GM13976 (cell line): Measurements from ENCODE around the gene NCAPD3.
"Not testable (repeated sequence)": the region's sequence is repeated elsewhere in the genome, so short reads cannot be mapped to it uniquely, and the experiment has no call there.

Experiments
- DNase-seq: peaks from one replicate; pipeline ENCODE4 v3.0.0; 2012; ENCODE audit warnings: low spot score
- in situ Hi-C: fragments of 300-500 bp; cut with MboI; formaldehyde crosslinking; loops from one replicate; pipeline ENCODE4 v1.12.0; 2022; ENCODE audit warnings: low sequenced_read_pairs, mixed read lengths, inconsistent platforms; ENCODE audit not compliant: unreplicated experiment
- TF ChIP-seq, protein P1 (sequence below): IDR thresholded peaks from 2 replicates; pipeline ENCODE4 v1.5.1; 2012; ENCODE audit warnings: borderline replicate concordance, mild to moderate bottlenecking; ENCODE audit not compliant: insufficient read depth; ENCODE audit errors: extremely low read depth, missing control alignments, control extremely low read depth

NCAPD3 gene

GRCh38 chr11:134119094-134119493, 104.7 kb downstream of the NCAPD3 start:
- no peak for DNase-seq
- in situ Hi-C loops: no loop called here

GRCh38 chr11:134118006-134118405, 105.8 kb downstream of the NCAPD3 start:
- no peak for DNase-seq
- in situ Hi-C loops: no loop called here
- TF ChIP-seq, protein P1, sequence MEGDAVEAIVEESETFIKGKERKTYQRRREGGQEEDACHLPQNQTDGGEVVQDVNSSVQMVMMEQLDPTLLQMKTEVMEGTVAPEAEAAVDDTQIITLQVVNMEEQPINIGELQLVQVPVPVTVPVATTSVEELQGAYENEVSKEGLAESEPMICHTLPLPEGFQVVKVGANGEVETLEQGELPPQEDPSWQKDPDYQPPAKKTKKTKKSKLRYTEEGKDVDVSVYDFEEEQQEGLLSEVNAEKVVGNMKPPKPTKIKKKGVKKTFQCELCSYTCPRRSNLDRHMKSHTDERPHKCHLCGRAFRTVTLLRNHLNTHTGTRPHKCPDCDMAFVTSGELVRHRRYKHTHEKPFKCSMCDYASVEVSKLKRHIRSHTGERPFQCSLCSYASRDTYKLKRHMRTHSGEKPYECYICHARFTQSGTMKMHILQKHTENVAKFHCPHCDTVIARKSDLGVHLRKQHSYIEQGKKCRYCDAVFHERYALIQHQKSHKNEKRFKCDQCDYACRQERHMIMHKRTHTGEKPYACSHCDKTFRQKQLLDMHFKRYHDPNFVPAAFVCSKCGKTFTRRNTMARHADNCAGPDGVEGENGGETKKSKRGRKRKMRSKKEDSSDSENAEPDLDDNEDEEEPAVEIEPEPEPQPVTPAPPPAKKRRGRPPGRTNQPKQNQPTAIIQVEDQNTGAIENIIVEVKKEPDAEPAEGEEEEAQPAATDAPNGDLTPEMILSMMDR: no peak

More at GRCh38 chr11:134119094-134119493, 104.7 kb downstream of the NCAPD3 start:
- TF ChIP-seq, protein P1: no peak

DNA sequence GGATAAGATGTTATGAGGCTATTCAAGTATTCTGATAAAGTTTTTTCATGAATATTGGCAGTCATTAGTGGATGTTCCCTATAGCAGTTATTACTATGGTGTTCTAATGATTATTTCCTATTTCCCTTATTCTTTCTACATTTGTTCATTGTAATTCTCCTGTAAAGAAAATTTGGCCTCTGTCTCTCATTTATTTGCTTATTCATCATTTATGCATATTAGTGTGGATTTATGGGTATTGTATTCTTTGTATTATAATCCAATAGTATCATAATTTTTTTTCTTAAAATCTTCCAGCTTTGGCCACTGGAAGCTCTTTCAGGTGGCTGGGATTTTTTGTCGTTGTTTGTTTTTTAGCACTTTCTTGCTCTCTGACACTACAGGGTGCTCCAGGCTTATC, 107.6 kb downstream of the NCAPD3 start:
- no peak for DNase-seq
- in situ Hi-C loops: no loop called here
- TF ChIP-seq, protein P1: no peak

GRCh38 chr11:134113787-134114186, 110.0 kb downstream of the NCAPD3 start:
- in situ Hi-C loops: not testable (repeated sequence)

GRCh38 chr11:134110252-134110815, 113.4 kb downstream of the NCAPD3 start:
- in situ Hi-C loops: no loop called here
- no peak for DNase-seq
- TF ChIP-seq, protein P1: no peak

More at GRCh38 chr11:134113787-134114186, 110.0 kb downstream of the NCAPD3 start:
- DNase-seq: not testable (repeated sequence)
